ENCODE data around the gene CBARP. TPM values are rescaled to one million over a fixed set of nuclear protein-coding genes. Genes with fewer than 3 reads are reported as not detected.

Gene CBARP
- total and polyA plus RNA-seq, 2 of the 13 experiments (the other 11 are each of a cell fraction or from before 2014, with no cell fraction given) = 1.2 to 1.4 TPM

DNA sequence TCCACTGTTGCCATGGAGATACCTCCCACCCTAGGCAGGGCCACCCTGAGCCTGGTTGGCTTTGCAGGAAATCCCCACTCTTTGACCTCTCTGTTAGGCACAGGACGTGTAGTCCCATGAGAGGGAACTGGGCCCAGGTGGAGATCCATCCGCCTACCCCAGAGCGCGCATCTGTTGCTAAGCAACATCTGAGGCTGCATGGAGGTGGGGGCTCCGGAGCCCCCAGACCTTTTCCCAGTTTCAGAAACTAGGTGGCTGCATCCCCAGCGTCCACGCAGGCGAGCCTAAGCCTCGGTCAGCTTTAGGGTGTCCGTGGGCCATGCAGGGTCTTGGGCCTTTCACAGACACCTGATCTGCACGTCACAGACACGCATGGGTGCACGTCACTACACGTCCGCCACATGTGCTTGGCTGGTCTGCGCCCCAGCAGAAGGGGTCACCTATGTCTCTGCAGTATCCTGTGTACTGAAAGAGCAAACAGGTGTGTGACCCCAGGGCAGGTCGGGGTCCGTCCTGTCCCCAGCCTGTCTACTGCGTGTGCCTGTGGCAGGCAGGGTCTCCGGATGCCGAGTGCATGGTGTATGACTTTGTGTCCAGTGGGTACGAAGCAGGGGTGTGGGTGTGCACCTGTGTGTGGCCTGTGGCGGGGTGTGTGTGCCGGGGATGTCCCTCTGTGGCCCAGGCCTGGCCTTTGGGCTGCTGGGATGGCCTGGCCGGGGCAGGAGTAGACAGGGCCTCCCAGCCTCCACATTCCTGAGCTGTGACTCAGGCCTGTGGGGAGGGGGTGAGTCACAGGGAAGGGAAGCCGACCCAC, 27.2 kb upstream of the CBARP start (continued):
- TF ChIP-seq ZHX1 (CRISPR knock-in tag; IDR thresholded peaks at IDR 0.05; ENCODE audit: low read depth) (0 out of 2 replicates have a peak, but pooled peaks have one; percentile 19), ZNF740 (CRISPR knock-in tag; IDR thresholded peaks at IDR 0.05) (0 out of 2 replicates have a peak, but pooled peaks have one; percentile 33), XRCC5 (optimal IDR thresholded peaks at IDR 0.05; ENCODE audit: low read length) (peak; percentile 29), ZSCAN9 (CRISPR knock-in tag; IDR thresholded peaks at IDR 0.05; ENCODE audit: borderline replicate concordance) (peak; percentile 69; the same call in 1 of the 2 replicates), MEF2D (CRISPR knock-in tag; IDR thresholded peaks at IDR 0.05) (0 out of 2 replicates have a peak, but pooled peaks have one; percentile 31), BHLHE40 (IDR thresholded peaks at IDR 0.05; ENCODE audit: low read length) (peak; percentile 59), CEBPB (IDR thresholded peaks at IDR 0.05; ENCODE audit: borderline replicate concordance, low read depth, low read length) (no peak), ZFYVE20 (CRISPR knock-in tag; IDR thresholded peaks at IDR 0.05; ENCODE audit: borderline replicate concordance, low read depth) (0 out of 2 replicates have a peak, but pooled peaks have one; percentile 19), ZFP41 (CRISPR knock-in tag; IDR thresholded peaks at IDR 0.05; ENCODE audit: borderline replicate concordance) (peak; percentile 65; the same call in 1 of the 2 replicates), SOX13 (IDR thresholded peaks at IDR 0.05) (no peak), SOX13 (CRISPR knock-in tag; conservative IDR thresholded peaks at IDR 0.05 in 1 of 2, IDR thresholded peaks at IDR 0.05 in 1 of 2) (peak in 1 of 2 experiments; percentile 67; a peak in 2 of 4 replicates), SP5 (CRISPR knock-in tag; IDR thresholded peaks at IDR 0.05; ENCODE audit: borderline replicate concordance, low read depth) (peak; percentile 68), FUBP1 (CRISPR knock-in tag; IDR thresholded peaks at IDR 0.05; ENCODE audit: borderline replicate concordance) (peak; percentile 59; the same call in 1 of the 2 replicates), NFE2L1 (CRISPR knock-in tag; IDR thresholded peaks at IDR 0.05; ENCODE audit: borderline replicate concordance) (0 out of 2 replicates have a peak, but pooled peaks have one; percentile 56), NKX3-1 (CRISPR knock-in tag; IDR thresholded peaks at IDR 0.05) (no peak), MAF1 (CRISPR knock-in tag; IDR thresholded peaks at IDR 0.05; ENCODE audit: borderline replicate concordance) (0 out of 2 replicates have a peak, but pooled peaks have one; percentile 26), SOX6 (IDR thresholded peaks at IDR 0.05) (no peak), SOX6 (CRISPR knock-in tag; IDR thresholded peaks at IDR 0.05) (peak; percentile 33; the same call in 1 of the 2 replicates)
- TF ChIP-seq, protein P1, sequence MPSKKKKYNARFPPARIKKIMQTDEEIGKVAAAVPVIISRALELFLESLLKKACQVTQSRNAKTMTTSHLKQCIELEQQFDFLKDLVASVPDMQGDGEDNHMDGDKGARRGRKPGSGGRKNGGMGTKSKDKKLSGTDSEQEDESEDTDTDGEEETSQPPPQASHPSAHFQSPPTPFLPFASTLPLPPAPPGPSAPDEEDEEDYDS (CRISPR knock-in tag; IDR thresholded peaks at IDR 0.05) = peak; percentile 17; the same call in 1 of the 2 replicates
- TF ChIP-seq, protein P2, sequence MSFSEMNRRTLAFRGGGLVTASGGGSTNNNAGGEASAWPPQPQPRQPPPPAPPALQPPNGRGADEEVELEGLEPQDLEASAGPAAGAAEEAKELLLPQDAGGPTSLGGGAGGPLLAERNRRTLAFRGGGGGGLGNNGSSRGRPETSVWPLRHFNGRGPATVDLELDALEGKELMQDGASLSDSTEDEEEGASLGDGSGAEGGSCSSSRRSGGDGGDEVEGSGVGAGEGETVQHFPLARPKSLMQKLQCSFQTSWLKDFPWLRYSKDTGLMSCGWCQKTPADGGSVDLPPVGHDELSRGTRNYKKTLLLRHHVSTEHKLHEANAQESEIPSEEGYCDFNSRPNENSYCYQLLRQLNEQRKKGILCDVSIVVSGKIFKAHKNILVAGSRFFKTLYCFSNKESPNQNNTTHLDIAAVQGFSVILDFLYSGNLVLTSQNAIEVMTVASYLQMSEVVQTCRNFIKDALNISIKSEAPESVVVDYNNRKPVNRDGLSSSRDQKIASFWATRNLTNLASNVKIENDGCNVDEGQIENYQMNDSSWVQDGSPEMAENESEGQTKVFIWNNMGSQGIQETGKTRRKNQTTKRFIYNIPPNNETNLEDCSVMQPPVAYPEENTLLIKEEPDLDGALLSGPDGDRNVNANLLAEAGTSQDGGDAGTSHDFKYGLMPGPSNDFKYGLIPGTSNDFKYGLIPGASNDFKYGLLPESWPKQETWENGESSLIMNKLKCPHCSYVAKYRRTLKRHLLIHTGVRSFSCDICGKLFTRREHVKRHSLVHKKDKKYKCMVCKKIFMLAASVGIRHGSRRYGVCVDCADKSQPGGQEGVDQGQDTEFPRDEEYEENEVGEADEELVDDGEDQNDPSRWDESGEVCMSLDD (CRISPR knock-in tag; IDR thresholded peaks at IDR 0.05; ENCODE audit: borderline replicate concordance) = 0 out of 2 replicates have a peak, but pooled peaks have one; percentile 66
